Ascending aorta (tissue), 2 donors: Measurements from ENCODE around the gene ADCK2. TPM values are rescaled to one million over a fixed set of nuclear protein-coding genes. Genes with fewer than 3 reads are reported as not detected.
"Not testable (repeated sequence)": the region's sequence is repeated elsewhere in the genome, so short reads cannot be mapped to it uniquely, and the experiment has no call there.

Experiments used
- DNase-seq, 2 donors: peaks; one replicate each; pipeline ENCODE4 v3.0.0-alpha.2; 2019; ENCODE audit warnings: low spot score in 2 of 2
- H3K27ac ChIP-seq, 2 donors: fragments of 200-600 bp; sonication (generic); one replicate each; pipeline ENCODE4 v1.5.1; 2016 to 2017; ENCODE audit warnings: mild to moderate bottlenecking in 1 of 2
- H3K27me3 ChIP-seq: fragments of 200-600 bp; sonication (generic); one replicate; pipeline ENCODE4 v1.5.1; 2017
- H3K36me3 ChIP-seq, 2 donors: fragments of 200-600 bp; sonication (generic); one replicate each; pipeline ENCODE4 v1.5.1; 2016
- H3K4me1 ChIP-seq, 2 donors: fragments of 200-600 bp; sonication (generic); one replicate each; pipeline ENCODE4 v1.5.1; 2016 to 2017; ENCODE audit warnings: mild to moderate bottlenecking in 1 of 2
- H3K4me3 ChIP-seq, 2 donors: fragments of 200-600 bp; sonication (generic); one replicate each; pipeline ENCODE4 v1.5.1; 2016 to 2017; ENCODE audit warnings: mild to moderate bottlenecking in 1 of 2
- H3K9me3 ChIP-seq, 2 donors: fragments of 200-600 bp; sonication (generic); one replicate each; pipeline ENCODE4 v1.5.1; 2016
- intact Hi-C: fragments of 100-400 bp; cut with DNase I; formaldehyde crosslinking; loops from one replicate; pipeline ENCODE4 v1.15.1; 2023
- total RNA-seq: library from RNA; depleted of rRNA; stranded (reverse); fragments of >200 nt; gene quantifications from one replicate; pipeline ENCODE4 v1.1.0, GENCODE V29; 2016
- TF ChIP-seq, protein P1 (sequence below), 3 experiments: fragments of 200-600 bp in 2 of 3; fragments of 450-650 bp in 1 of 3; sonication (generic) in 2 of 3; IDR thresholded peaks; one replicate each; pipeline ENCODE4 v1.5.1; 2016 to 2019; ENCODE audit warnings: antibody characterized with exemption in 3 of 3, mild to moderate bottlenecking in 1 of 3, moderate library complexity in 1 of 3

ADCK2 gene
- total RNA-seq, 1 donor from 2014 or later = 46.1 TPM

DNA sequence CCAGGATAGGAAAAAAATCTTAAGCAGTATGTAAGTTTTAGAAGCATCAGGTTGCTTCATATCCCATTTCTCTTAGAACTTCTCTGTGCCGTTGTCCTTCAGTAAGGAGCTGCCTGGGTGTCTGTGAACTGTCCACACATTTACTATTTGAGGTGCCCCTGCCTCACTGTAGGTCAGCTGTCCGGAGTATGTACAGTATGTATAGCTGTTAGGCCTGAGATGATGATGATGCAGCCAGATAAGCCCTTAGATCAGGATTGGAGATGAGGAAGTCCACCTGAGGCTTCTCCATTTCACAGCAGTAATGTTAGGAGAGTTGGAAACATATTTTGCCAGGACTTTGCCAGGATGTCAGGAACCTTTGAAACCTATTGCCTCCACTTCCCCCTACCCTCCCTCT lies 31.5 kb downstream of the ADCK2 start:
- peak in 1 of 2 donors; percentile 33 for DNase-seq
- intact Hi-C loops = no loop called here
- Histone ChIP-seq H3K4me3 (no peak overlapping the region), H3K4me1 (no peaks in the 10 kb centered on the region), H3K27ac (no peak overlapping the region), H3K9me3 (no peaks in the 10 kb centered on the region), H3K36me3 (peaks cover 19 to 29% of the 10 kb centered on the region in 2 donors), H3K27me3 (no peaks in the 10 kb centered on the region)
- TF ChIP-seq, protein P1, sequence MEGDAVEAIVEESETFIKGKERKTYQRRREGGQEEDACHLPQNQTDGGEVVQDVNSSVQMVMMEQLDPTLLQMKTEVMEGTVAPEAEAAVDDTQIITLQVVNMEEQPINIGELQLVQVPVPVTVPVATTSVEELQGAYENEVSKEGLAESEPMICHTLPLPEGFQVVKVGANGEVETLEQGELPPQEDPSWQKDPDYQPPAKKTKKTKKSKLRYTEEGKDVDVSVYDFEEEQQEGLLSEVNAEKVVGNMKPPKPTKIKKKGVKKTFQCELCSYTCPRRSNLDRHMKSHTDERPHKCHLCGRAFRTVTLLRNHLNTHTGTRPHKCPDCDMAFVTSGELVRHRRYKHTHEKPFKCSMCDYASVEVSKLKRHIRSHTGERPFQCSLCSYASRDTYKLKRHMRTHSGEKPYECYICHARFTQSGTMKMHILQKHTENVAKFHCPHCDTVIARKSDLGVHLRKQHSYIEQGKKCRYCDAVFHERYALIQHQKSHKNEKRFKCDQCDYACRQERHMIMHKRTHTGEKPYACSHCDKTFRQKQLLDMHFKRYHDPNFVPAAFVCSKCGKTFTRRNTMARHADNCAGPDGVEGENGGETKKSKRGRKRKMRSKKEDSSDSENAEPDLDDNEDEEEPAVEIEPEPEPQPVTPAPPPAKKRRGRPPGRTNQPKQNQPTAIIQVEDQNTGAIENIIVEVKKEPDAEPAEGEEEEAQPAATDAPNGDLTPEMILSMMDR (IDR thresholded peaks at IDR 0.05) = no peak

DNA sequence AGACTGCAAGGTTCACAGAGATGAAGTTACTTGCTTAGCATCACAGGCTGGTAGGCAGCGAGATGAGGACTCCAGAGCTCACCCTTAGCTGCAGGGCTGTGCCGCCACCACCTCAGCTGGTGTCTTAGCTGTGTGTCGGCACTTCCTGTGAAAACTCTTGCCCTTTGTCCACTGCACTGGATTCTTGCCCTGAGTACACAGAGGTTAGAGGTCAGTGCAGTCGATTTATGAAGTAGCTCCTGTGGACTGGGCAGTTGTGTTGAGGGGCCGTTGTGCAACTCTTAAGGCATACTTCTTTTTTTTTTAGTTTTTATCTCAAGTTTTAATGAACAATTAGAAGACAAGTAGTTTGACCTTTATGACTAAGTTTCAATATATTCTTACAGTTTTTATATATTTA lies 34.4 kb downstream of the ADCK2 start:
- H3K4me3 ChIP-seq = no peak overlapping the region
- intact Hi-C loops = no loop called here
- H3K9me3 ChIP-seq = no peaks in the 10 kb centered on the region
- H3K27ac ChIP-seq = no peak overlapping the region
- H3K36me3 ChIP-seq = peaks cover 19 to 29% of the 10 kb centered on the region in 2 donors
- H3K27me3 ChIP-seq = no peaks in the 10 kb centered on the region
- no peak for DNase-seq
- H3K4me1 ChIP-seq = no peaks in the 10 kb centered on the region
- TF ChIP-seq, protein P1 (IDR thresholded peaks at IDR 0.05) = no peak

DNA sequence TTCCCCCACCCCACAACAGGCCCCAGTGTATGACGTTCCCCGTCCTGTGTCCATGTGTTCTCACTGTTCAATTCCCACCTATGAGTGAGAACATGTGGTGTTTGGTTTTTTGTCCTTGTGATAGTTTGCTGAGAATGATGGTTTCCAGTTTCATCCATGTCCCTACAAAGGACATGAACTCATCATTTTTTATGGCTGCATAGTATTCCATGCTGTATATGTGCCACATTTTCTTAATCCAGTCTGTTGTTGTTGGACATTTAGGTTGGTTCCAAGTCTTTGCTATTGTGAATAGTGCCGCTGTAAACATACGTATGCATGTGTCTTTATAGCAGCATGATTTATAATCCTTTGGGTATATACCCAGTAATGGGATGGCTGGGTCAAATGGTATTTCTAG lies 36.0 kb downstream of the ADCK2 start:
- H3K27ac ChIP-seq, H3K9me3 ChIP-seq, H3K27me3 ChIP-seq, H3K4me1 ChIP-seq, DNase-seq, H3K4me3 ChIP-seq, intact Hi-C loops: not testable (repeated sequence)
- H3K36me3 ChIP-seq = peaks cover 19 to 24% of the 10 kb centered on the region in 2 donors

DNA sequence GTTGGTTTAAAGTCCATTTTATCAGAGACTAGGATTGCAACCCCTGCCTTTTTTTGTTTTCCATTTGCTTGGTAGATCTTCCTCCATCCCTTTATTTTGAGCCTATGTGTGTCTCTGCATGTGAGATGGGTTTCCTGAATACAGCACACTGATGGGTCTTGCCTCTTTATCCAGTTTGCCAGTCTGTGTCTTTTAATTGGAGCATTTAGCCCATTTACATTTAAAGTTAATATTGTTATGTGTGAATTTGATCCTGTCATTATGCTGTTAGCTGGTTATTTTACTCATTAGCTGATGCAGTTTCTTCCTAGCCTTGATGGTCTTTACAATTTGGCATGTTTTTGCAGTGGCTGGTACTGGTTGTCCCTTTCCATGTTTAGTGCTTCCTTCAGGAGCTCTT lies 39.6 kb downstream of the ADCK2 start:
- H3K27ac ChIP-seq, intact Hi-C loops, H3K27me3 ChIP-seq, H3K4me1 ChIP-seq, H3K9me3 ChIP-seq, DNase-seq, H3K4me3 ChIP-seq: not testable (repeated sequence)
- H3K36me3 ChIP-seq = peaks cover 0 to 19% of the 10 kb centered on the region in 2 donors

DNA sequence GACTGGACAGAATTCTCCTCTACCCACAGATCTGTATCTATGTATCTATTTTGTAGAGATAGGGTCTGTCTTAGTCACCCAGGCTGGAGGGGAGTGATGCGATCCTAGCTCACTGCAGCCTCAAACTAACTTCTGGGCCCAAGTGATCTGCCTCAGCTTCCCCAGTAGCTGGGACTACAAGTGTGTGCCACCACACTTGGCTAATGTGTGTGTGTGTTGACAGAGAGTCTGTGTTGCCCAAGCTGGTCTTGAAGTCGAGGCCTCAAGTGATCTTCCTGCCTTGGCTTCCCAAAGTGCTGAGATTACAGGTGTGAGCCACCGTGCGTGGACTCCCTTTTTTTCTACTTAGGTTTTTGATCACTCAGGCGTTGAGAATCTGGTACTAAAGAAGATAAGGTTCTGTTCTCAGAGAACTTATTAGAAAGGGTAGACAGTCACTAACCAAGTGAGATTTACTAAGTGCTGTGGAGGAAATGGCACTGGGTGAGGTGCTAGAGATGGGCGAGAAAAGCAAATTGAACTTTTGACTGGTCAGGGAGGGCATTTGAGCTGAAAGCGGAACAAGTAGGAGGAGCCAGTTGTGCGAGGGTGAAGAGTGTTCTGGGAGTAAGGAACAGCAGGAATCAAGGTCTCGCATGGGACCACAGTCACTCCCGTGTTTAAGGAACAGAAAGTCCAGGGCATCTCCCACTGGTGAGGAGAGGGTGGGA lies 41.7 kb downstream of the ADCK2 start:
- no peak for DNase-seq
- Histone ChIP-seq H3K27me3 (no peaks in the 10 kb centered on the region), H3K4me3 (no peak overlapping the region), H3K36me3 (peaks cover 0 to 19% of the 10 kb centered on the region in 2 donors), H3K27ac (no peak overlapping the region), H3K4me1 (no peaks in the 10 kb centered on the region), H3K9me3 (no peaks in the 10 kb centered on the region)
- TF ChIP-seq, protein P1 (IDR thresholded peaks at IDR 0.05) = no peak
- intact Hi-C loops = no loop called here

DNA sequence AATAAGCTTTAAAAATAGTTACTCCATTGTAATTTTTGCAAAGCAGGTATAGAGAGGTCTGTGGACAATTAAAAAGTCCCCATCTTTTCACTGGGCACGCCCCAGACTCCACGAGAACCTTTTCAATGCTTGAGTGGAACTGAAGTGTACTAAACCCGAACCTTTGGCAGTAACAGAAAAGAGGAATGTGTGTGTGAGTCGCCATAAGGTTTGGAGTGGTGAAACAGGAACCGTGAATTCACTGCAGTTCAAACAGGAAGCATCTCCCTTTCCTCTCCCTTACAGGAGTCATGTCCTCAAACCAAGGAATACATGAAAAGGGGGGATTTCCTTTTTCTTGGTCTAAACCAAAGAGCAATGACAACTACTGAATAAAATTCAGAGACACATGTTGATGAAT lies 47.0 kb downstream of the ADCK2 start:
- H3K27ac ChIP-seq = no peak overlapping the region
- no peaks in the 10 kb centered on the region for H3K27me3 ChIP-seq
- TF ChIP-seq, protein P1 (IDR thresholded peaks at IDR 0.05) = no peak
- no peaks in the 10 kb centered on the region for H3K4me1 ChIP-seq
- DNase-seq = no peak
- H3K36me3 ChIP-seq = peaks cover 0 to 13% of the 10 kb centered on the region in 2 donors
- intact Hi-C loops = no loop called here
- no peak overlapping the region for H3K4me3 ChIP-seq
- no peaks in the 10 kb centered on the region for H3K9me3 ChIP-seq

DNA sequence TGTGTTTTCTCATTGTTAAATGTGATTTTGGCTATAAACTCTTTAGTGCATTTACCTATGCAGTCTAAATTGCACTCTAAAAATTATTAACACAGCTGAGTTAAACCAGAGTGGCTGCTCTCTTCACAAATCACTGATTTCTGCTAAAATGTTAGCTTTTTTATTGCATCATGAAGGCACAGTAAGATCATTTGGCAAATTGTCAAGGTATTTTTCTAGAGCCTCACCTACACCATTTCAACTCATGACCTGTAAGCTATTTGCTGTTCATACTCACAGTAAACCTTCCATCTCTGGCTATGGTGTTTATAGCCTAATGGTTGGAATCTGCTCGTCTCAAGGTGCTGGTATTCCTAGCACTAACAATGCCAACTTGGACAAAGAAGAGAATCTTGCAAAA lies 49.5 kb downstream of the ADCK2 start:
- TF ChIP-seq, protein P1 (IDR thresholded peaks at IDR 0.05) = no peak
- Histone ChIP-seq H3K27me3 (no peaks in the 10 kb centered on the region), H3K27ac (no peak overlapping the region), H3K4me3 (no peak overlapping the region), H3K9me3 (no peaks in the 10 kb centered on the region), H3K4me1 (no peaks in the 10 kb centered on the region), H3K36me3 (peaks cover 0 to 11% of the 10 kb centered on the region in 2 donors)
- DNase-seq = no peak
- intact Hi-C loops = no loop called here
